ENCODE results near the gene CCDC92.

- TF ChIP-seq JUNB (IDR thresholded peaks at IDR 0.05) = no peak
- TF ChIP-seq KAT2A (conservative IDR thresholded peaks at IDR 0.05; ENCODE audit: control insufficient read depth, low read depth, low read length) = no peak
- TF ChIP-seq, protein P1, sequence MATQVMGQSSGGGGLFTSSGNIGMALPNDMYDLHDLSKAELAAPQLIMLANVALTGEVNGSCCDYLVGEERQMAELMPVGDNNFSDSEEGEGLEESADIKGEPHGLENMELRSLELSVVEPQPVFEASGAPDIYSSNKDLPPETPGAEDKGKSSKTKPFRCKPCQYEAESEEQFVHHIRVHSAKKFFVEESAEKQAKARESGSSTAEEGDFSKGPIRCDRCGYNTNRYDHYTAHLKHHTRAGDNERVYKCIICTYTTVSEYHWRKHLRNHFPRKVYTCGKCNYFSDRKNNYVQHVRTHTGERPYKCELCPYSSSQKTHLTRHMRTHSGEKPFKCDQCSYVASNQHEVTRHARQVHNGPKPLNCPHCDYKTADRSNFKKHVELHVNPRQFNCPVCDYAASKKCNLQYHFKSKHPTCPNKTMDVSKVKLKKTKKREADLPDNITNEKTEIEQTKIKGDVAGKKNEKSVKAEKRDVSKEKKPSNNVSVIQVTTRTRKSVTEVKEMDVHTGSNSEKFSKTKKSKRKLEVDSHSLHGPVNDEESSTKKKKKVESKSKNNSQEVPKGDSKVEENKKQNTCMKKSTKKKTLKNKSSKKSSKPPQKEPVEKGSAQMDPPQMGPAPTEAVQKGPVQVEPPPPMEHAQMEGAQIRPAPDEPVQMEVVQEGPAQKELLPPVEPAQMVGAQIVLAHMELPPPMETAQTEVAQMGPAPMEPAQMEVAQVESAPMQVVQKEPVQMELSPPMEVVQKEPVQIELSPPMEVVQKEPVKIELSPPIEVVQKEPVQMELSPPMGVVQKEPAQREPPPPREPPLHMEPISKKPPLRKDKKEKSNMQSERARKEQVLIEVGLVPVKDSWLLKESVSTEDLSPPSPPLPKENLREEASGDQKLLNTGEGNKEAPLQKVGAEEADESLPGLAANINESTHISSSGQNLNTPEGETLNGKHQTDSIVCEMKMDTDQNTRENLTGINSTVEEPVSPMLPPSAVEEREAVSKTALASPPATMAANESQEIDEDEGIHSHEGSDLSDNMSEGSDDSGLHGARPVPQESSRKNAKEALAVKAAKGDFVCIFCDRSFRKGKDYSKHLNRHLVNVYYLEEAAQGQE (IDR thresholded peaks at IDR 0.05; ENCODE audit: low read depth, low read length) = no peak
- TF ChIP-seq ESRRA (IDR thresholded peaks at IDR 0.05; ENCODE audit: low read length) = no peak
- TF ChIP-seq YBX1 (IDR thresholded peaks at IDR 0.05) = no peak
- TF ChIP-seq, protein P2, sequence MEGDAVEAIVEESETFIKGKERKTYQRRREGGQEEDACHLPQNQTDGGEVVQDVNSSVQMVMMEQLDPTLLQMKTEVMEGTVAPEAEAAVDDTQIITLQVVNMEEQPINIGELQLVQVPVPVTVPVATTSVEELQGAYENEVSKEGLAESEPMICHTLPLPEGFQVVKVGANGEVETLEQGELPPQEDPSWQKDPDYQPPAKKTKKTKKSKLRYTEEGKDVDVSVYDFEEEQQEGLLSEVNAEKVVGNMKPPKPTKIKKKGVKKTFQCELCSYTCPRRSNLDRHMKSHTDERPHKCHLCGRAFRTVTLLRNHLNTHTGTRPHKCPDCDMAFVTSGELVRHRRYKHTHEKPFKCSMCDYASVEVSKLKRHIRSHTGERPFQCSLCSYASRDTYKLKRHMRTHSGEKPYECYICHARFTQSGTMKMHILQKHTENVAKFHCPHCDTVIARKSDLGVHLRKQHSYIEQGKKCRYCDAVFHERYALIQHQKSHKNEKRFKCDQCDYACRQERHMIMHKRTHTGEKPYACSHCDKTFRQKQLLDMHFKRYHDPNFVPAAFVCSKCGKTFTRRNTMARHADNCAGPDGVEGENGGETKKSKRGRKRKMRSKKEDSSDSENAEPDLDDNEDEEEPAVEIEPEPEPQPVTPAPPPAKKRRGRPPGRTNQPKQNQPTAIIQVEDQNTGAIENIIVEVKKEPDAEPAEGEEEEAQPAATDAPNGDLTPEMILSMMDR (IDR thresholded peaks at IDR 0.05 in 2 of 3, conservative IDR thresholded peaks at IDR 0.05 in 1 of 3; ENCODE audit: control insufficient read depth in 2 of 3, extremely low read depth in 1 of 3, insufficient read depth in 1 of 3, low read depth in 3 of 3, low read length in 3 of 3) = no peak
- no peak for TF ChIP-seq SIN3A (IDR thresholded peaks at IDR 0.05; ENCODE audit: low read depth, low read length)
- TF ChIP-seq FOXM1 (IDR thresholded peaks at IDR 0.05; ENCODE audit: low read depth, low read length) = no peak
- no peak for TF ChIP-seq ZBED1 (IDR thresholded peaks at IDR 0.05; ENCODE audit: borderline replicate concordance)
- TF ChIP-seq POLR2AphosphoS5 (IDR thresholded peaks at IDR 0.05; ENCODE audit: low read length) = no peak
Measured at GRCh38 chr12:123943816-123944215, 28.8 kb downstream of the CCDC92 start.

Data from GM12878 (cell line).